Thyroid gland (tissue), 4 donors: ENCODE data around the gene VIT.

Experiments used
- POLR2A ChIP-seq, 2 donors: fragments of 450-650 bp; IDR thresholded peaks; one replicate each; pipeline ENCODE4 v1.6.1; 2017; ENCODE audit warnings: antibody characterized with exemption in 2 of 2, mild to moderate bottlenecking in 2 of 2, moderate library complexity in 1 of 2
- TF ChIP-seq, protein P1 (sequence below), 6 experiments: fragments of 200-600 bp in 3 of 6; fragments of 450-650 bp in 3 of 6; sonication (generic) in 3 of 6; IDR thresholded peaks; one replicate each; pipeline ENCODE4 v1.5.1; 2016 to 2019; ENCODE audit warnings: antibody characterized with exemption in 6 of 6, mild to moderate bottlenecking in 2 of 6, inconsistent platforms in 1 of 6, moderate library complexity in 1 of 6

DNA sequence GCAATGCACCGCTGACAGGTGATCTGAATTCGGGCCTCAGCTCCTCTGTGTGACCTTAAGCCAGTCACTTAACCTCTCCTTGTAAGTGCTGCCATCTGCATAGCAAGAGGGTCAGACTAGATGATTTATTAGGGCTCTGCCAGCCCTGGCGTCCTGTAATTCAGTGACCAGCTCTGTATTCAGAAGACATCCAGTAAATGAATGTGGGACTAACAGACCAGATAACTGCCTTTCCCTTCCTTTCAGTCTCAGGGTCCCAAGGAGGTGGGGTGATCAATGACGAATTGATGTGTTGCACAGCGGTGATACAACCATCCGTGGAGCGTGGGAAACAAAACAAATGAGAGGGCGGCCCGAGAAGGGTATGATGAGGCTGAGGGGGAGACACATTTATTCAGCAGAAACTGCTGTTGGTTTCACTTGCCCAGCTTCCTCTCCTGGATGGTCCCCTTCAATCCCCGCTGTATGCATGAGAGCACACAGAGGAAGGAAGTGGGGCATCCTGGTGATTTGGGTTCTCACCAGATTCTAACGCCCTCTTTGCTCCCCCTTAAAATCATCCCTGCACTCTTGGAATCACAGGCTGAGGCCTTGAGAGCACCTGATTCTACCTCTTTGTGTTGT lies 92.8 kb downstream of the VIT start:
- TF ChIP-seq, protein P1, sequence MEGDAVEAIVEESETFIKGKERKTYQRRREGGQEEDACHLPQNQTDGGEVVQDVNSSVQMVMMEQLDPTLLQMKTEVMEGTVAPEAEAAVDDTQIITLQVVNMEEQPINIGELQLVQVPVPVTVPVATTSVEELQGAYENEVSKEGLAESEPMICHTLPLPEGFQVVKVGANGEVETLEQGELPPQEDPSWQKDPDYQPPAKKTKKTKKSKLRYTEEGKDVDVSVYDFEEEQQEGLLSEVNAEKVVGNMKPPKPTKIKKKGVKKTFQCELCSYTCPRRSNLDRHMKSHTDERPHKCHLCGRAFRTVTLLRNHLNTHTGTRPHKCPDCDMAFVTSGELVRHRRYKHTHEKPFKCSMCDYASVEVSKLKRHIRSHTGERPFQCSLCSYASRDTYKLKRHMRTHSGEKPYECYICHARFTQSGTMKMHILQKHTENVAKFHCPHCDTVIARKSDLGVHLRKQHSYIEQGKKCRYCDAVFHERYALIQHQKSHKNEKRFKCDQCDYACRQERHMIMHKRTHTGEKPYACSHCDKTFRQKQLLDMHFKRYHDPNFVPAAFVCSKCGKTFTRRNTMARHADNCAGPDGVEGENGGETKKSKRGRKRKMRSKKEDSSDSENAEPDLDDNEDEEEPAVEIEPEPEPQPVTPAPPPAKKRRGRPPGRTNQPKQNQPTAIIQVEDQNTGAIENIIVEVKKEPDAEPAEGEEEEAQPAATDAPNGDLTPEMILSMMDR (IDR thresholded peaks at IDR 0.05): no peak
- TF ChIP-seq POLR2A (IDR thresholded peaks at IDR 0.05): no peak
